ENCODE data around the gene PEX6.
"Not testable (repeated sequence)": the region's sequence is repeated elsewhere in the genome, so short reads cannot be mapped to it uniquely, and the experiment has no call there.

PEX6 gene

DNA sequence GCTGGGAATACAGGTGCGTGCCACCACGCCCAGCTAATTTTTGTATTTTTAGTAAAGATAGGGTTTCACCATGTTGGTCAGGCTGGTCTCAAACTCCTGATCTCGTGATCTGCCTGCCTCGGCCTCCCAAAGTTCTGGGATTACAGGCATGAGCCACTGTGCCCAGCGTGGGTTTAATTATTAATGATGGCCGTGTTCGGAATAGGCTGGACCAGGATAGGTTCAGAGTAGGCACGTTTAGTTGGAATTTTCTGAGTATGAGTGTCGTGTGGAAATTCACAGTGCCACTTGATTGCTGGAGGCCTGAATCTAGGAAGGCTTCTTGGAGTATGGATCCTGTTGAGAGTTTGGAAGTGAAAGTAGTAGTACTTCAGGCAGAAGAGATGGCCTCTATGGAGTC, 19.2 kb upstream of the PEX6 start:
- not testable (repeated sequence) for DNase-seq

- DNase-seq: no peak
Measured at GRCh38 chr6:42996513-42996912, 17.5 kb upstream of the PEX6 start.

GRCh38 chr6:42993445-42993844, 14.5 kb upstream of the PEX6 start:
- DNase-seq: no peak

GRCh38 chr6:42989923-42990322, 10.9 kb upstream of the PEX6 start:
- no peak for DNase-seq

DNA sequence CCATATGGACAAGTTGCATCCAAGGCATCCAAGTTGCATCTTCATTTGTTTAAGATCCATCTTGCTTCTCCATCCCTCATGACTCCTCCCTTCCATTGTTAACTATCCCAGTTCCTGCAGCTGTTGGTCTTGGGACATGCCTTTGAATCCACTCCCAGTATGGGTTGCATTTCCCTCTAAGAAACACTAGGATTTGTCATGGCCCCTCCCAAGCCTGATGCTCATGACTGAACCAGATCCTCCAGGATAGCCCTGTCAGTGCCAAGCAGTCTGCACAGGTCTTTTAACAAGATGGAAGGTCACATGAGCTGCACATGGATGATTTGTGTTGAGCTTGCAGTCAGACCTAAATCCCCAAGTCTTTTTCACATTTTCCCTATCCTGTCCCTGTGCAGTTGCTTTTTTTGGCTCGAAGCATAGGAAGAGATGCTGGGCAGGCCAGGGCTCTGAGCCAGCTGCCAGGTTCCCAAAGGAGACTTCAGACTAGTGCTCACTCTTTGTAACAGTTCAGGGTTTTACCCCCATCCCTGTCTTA, 9.6 kb upstream of the PEX6 start:
- no peak for DNase-seq

GRCh38 chr6:42987533-42988451, 8.8 kb upstream of the PEX6 start:
- no peak for DNase-seq

DNA sequence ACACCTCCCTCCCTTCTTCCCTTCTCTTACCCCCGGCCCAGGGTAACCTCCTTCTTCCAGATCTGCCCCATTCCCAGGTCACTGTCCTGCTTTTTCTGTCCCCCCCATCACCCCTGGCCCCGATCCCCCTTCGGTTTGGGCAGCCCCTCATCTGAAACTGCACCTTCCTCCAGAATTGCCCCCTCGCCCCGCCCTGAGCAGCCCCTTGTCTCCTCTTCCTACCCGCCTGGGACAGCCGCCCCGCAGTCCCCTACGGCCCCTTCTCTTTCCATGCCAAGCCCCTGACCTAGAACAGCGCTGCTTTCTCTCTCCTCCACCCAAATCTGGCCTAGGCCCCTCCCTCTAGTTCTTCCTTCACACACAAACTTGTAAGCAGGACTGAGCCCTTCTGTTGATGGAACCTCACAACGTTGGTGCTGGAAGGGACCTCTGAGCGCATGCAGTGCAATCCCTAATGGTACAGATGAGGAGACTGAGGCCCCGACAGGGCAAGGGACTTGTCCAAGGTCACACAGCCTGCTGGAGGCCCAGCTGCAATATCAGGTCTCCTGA, 6.0 kb upstream of the PEX6 start:
- no peak for DNase-seq

GRCh38 chr6:42984001-42984923, 5.3 kb upstream of the PEX6 start, which contains the start of gene PPP2R5D:
PPP2R5D (plus strand) TSS chr6:42984570; CDS start chr6:42984678, 108 bp downstream.
- peak; percentile 98 for DNase-seq

GRCh38 chr6:42981836-42982235, 2.9 kb upstream of the PEX6 start:
- DNase-seq: no peak

DNA sequence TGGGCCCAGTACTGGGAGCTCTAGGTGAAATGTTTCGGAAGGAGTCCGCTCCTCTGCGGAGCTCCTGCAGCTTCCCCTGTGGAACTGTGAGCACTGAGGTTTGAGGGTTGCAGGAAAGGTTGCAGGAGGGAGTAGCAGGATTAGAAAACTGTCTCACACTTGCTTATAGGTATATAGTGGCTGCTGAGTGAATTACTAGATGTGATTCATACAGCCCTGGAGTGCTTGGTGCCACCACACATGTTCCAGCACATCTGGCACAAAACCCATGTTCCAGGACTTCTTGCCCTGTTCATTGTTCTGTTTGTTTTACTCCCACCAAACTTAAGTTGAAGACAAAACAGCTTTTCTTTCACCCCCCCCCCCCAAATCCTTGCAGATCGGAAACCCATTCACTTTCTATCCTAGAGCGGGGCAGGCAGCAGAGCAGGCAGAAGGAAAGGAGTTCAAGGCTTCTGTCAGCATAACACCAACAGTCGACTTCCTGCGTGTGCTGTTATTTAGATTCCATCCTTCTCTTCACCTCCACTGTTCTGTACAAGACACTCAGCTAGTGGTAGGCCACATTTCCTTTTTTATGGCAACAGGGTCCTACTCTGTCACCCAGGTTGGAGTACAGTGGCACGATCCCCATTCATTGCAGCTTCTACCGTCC, 669 bp upstream of the PEX6 start:
- DNase-seq: no peak

DNA sequence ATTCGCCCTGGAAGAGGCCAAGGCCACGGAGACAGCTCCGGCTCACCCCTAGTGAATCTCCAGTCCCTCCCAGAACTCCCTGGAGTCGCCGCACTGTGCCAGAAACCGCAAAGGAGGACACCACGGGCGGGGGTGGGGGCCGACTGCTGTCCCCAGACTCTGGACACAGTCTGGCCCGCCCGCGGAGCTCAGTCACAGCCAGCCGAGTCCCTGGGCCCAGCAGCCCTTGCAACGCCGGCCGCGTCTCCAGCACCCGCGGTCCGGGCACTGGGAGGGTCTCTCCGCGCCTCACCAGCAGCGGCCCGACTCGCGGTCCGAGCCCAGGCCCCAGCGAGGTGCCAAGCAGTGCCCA, 518 bp downstream of the PEX6 start:
- DNase-seq: no peak

DNA sequence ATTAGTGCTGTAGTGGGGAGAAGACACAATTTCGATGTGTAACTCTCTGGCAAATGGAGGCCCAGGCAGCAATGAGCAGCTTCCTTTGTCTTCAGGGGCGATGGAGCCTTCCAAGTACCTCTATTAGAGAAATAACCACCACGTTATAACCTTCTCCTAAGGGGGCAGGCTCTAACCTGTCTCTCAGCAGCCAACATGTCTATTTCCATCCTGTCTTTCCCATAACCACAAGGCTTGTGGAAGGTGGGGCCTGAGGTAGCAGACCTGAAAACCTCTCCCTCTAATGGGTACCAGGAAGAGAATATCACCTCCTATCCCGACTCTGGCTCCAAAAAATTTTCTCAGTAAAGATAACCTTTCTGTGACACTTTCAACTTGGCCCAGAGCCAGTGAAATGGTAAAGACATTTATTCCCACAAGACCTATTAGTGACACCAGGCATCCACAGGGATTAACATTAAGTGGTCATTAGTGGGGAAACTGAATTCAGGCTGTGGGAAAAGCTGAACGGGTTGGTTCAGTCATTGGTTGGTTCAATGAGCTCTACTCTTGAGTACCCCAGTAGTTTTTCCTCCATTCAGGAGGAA, 4.0 kb downstream of the PEX6 start:
- no peak for DNase-seq

DNA sequence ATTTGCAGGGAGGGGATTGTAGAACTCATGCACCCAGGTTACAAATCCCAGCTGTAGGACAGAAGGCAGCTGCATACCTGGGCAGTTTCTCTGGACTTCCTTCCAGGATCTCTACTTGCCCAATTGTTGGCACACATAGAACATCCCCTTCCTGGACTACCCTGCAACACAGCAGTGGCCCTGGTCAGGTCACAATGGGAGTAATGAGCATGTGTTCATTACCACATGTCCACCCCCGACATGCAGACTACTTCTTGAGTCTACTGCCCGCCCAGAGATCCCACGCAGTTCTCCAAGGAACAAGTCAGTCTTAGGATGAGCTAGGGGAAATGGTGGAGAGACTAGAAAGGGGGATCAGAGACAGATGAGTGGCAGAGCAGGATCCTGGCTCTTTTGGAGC, 5.1 kb downstream of the PEX6 start:
- DNase-seq: no peak

- DNase-seq: no peak
Measured at GRCh38 chr6:42971746-42972327, 7.1 kb downstream of the PEX6 start.

DNA sequence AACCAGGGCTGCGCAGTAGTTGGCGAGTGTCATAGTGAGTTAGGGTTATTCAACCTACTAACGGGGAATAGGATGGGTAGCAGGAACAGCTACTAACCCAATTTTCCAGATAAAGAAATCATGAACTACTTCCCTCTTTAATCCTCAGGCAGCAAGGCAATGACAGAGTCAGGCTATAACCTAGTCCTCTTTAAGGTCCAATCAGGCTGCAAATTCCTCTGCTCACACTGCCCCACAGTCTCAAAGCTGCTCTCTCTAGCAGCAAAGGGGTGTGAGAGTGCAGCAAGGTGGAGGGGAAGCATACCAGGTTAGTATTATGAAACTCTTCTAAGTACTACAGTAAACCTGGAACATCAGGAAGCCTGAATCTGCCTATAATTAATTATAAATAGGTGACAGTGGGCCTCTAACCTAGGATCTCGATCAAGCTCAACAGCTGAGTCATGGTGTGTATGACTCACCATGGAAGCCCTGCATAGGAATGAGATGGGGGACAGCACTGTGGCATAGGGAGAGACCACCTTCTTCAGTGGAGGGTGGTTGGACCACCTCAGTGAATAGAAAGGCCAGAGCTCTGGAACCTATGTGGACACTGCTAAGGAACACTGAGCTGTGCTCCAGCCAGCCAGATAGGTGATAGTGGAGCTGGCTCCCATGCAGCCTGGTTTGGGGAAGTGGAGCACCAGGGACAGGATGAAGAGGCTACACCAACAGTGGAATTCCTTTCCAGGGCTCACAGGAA, 7.9 kb downstream of the PEX6 start:
- no peak for DNase-seq

DNA sequence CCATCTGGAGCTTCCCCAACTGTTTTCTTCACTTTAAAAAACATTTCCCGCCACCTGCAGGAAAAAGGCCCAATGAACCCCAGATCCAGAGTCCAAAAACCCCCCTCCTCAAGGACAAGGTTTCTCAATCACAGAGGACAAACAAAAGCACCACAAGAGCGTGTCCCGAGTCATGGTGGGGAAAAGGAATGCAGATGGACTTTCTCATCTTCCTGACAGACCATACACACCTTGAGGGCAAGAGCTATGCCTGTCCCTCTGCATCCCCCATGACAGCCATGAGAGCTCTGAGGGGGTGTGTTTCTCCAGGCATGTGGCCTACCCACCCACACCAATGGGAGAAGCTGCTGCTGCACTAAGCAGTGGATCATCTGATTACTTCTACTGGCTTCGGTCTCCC, 9.0 kb downstream of the PEX6 start:
- DNase-seq: no peak

GRCh38 chr6:42969431-42969830, 9.6 kb downstream of the PEX6 start:
- no peak for DNase-seq

- no peak for DNase-seq
Measured at GRCh38 chr6:42968783-42969182, 10.2 kb downstream of the PEX6 start.

DNA sequence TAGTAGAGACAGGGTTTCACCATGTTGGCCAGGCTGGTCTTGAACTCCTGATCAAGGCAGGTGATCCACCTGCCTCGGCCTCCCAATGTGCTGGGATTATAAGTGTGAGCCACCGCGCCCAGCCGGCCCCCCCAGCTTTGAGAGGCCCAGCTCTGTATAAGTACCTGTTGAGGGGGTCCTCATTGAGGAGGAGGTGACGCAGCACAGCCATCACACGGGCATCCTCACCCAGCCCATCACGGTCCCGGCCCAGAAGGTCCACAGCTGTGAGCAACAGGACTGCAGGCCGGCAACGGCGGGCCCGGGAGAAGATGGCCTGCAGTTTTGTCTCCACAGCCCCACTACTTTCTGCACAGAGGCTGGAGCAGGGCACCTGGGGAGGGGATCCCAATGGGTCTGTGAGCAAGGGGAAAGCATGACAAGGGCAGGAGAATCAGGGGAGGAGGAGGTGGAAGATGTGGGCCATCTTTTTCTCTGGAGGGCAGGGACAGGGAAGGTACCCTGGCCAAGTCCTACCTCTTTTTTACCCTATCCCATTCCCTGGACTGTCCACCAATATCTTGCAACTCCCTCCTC, 10.8 kb downstream of the PEX6 start:
- DNase-seq: no peak

GRCh38 chr6:42967228-42967627, 11.8 kb downstream of the PEX6 start:
- no peak for DNase-seq

DNA sequence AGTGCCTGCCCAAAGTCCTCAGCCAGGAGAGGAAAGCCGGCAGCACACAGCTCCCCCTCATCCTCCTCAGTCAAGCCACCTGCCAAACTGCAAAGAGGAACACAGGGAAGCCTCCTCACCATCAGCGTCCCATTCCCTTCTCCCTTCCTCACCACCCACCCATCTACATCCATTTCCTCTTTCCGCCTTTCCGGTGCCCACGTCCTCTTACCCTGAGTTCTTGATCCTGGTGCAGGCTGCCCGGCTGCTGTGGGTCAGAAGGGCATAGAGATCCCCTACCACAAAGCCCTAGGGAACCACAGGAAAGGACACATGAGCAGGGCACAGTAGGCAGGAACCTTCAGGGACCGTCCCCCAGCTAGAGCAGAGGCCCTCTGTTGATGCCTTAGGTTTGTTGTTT, 12.4 kb downstream of the PEX6 start:
- no peak for DNase-seq

Measured in NCI-H1436 treated with DMSO at 0.1 percent for 48 hours (cell line).